CD4-positive, alpha-beta T cell treated with Interleukin-12 subunit alpha and Interleukin-12 subunit beta, for 1 hour (primary cell): Measurements from ENCODE around the gene GCSAML.

Experiments used
- DNase-seq: peaks from one replicate; pipeline ENCODE4 v3.0.0-alpha.2; 2020

The GCSAML gene

DNA sequence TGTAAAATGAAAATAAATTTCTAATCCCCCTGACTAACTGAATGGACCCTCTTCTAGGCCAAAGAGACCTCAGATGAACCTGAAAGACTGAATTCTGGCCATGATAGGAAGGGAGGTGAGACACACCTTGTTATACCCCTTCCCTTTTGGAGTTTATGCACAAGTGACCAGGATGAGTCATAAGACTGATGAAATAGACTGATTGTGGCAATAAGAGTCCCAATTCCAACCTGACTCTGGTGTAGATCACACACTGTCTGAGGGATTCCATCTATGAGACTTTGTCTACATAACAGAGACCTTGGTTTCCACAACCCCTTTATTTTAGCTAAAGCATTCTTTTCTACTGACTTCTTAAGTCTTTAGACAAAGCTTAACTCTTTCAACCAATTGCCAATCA is 25.7 kb downstream of the GCSAML start:
- DNase-seq, result no peak

DNA sequence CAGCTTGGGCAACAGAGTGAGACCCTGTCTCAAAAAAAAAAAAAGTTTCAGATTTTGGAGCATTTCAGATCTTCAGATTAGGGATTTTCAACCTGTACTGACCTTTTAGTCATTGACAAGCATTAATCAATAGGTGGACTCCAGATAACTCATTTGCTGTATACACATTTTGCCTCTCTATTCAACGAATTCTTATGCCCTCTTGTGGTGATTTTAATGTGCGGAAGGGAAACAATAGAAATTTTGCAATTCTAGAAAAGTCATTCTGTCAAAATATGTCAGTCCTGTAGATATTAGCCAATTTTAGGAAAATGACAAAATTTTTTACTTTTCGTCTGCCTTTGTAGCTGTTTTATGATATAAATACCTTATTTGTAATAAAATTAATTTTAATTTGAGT is 27.6 kb downstream of the GCSAML start:
- DNase-seq, result peak; percentile 9

DNA sequence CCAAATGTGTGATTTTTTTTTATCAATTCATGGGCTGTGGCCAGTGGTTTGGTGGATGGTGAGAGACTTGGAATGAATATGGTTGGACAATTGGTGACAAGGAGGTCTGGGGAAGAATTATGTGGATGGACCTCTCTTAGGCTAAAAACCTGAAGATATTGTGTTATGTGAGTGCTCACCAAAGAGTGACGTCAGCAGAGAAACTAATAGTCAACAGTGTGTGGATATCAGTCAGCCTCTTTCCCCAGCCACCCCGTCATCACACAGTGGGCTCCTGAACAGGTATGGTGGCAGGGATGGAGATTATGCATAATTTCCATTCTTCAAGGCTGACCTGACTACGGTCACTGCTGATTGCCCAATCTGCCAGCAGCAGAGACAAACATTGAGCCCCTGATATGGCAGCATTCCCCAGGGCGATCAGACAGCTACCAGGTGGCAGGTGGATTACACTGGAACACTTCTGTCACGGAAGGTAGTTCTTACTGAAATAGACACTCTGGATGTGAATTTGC is 30.1 kb downstream of the GCSAML start:
- DNase-seq, result no peak

DNA sequence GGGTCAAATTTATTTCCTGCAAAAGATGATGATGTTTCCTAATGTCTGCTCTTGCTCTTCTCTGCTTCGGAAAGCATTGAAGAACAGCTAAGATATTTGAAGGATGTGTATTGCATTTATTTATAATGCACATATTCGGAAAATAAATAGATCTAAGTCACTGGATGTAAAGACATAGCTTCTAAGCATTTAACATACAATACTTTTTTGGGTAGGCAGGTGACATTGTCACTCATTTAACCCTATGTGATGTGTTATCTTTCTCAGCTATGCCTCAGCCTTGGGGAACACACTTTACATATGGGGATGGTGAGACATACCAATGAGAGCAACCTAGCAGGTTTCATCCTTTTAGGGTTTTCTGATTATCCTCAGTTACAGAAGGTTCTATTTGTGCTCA is 39.1 kb downstream of the GCSAML start, which contains the start of gene OR2G2:
Gene OR2G2, plus strand, starts transcription at position 301 of the 400 bp plus-strand sequence. Its CDS starts 0 bp downstream, at position 301.
- DNase-seq, result no peak

DNA sequence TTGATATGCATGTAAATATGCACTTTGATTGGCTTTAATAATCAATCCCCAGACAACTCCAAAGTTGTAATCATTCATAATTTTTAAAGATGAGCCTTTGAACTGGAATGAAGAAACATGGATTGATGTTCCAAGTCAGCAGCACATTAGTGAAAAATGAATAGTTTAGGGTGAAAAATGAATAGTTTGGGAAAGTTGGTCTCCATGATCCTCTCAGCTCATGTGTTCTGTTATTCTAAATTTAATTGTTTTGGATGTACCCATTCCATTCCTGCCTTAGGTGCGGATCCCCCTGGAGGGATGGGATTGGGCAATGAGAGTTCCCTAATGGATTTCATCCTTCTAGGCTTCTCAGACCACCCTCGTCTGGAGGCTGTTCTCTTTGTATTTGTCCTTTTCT is 56.4 kb downstream of the GCSAML start, which contains the start of gene OR2G3:
Gene OR2G3, plus strand, starts transcription at position 301 of the 400 bp plus-strand sequence. Its CDS starts 0 bp downstream, at position 301.
- DNase-seq, result no peak

DNA sequence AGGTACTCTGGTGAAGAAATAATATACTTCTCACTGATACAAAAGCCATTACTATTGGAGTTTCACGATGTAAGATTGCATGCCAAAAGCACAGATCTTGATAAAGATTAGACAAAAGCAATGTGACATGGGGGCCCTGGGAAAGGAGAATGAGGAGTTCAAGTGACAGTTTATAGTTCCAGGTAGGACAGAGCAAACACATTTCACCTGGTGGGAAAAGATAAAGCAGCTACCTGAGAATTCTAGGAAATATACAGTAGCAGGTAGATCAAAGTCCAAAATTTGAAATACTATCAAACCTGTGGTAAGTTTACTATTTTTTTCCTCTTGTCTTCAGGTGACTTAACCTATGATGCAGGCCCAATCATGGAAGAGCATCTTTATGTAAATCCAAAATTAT is 64.5 kb downstream of the GCSAML start:
- no peak for DNase-seq

DNA sequence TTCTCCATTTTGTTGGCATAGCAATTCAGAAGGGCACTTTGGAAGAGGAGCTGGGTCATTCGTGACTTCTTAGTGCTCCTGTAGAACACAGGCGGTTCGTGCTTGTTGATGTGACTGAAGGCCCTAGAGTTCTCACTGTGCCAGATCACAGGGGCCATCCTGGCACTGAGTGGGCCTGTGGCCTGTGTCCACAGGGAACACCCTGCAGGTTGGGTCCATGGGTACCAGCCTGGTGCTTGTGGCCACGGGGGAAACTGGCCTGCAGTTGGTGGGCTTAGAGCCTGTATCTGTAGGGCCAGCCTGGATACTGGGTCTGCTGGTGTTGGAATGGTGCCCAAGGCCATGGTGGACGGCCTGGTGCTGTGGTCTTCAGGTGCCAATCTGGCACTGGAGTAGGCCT is 65.7 kb downstream of the GCSAML start:
- DNase-seq, result no peak
